Endothelial cell (in vitro differentiated cells): ENCODE measurements around the gene GRIK5. TPM values are rescaled to one million over a fixed set of nuclear protein-coding genes. Genes with fewer than 3 reads are reported as not detected.
A peak's percentile ranks its signal among the peaks of the same experiment; 100 is the strongest.

ENCODE experiments used
- DNase-seq: peaks from one replicate; pipeline ENCODE4 v3.0.0; 2021; ENCODE audit warnings: low spot score
- H3K27ac Mint-ChIP-seq: one replicate; pipeline ENCODE4 v1.8.0; 2021; ENCODE audit warnings: mixed read lengths, inconsistent platforms; ENCODE audit not compliant: unreplicated experiment
- H3K27me3 Mint-ChIP-seq: one replicate; pipeline ENCODE4 v1.8.0; 2021; ENCODE audit warnings: mild to moderate bottlenecking, moderate library complexity, mixed read lengths, inconsistent platforms; ENCODE audit not compliant: unreplicated experiment
- H3K36me3 Mint-ChIP-seq: one replicate; pipeline ENCODE4 v1.8.0; 2021; ENCODE audit warnings: mild to moderate bottlenecking, low read depth, mixed read lengths, inconsistent platforms; ENCODE audit not compliant: unreplicated experiment
- H3K4me1 Mint-ChIP-seq: one replicate; pipeline ENCODE4 v1.8.0; 2021; ENCODE audit warnings: mild to moderate bottlenecking, mixed read lengths, inconsistent platforms; ENCODE audit not compliant: unreplicated experiment
- H3K4me3 Mint-ChIP-seq: one replicate; pipeline ENCODE4 v1.8.0; 2021; ENCODE audit warnings: mild to moderate bottlenecking, mixed read lengths, inconsistent platforms; ENCODE audit not compliant: unreplicated experiment
- H3K9me3 Mint-ChIP-seq: one replicate; pipeline ENCODE4 v1.8.0; 2021; ENCODE audit warnings: mixed read lengths, inconsistent platforms; ENCODE audit not compliant: unreplicated experiment
- CTCF ChIP-seq: fragments of 200-600 bp; sonication (generic); IDR thresholded peaks from one replicate; pipeline ENCODE4 v1.5.0; 2021; ENCODE audit warnings: antibody characterized with exemption; ENCODE audit not compliant: unreplicated experiment
- total RNA-seq: library from RNA; stranded (reverse); fragmentation: NEBNext Ultra II Directional; extraction: Animal tissue kit (Norgen Biotek cat#: 25700); gene quantifications from one replicate; pipeline ENCODE4 v1.2.1, GENCODE V29; 2021; ENCODE audit not compliant: unreplicated experiment

The GRIK5 gene
- total RNA-seq, 1 donor from 2014 or later = 18.4 TPM

DNA sequence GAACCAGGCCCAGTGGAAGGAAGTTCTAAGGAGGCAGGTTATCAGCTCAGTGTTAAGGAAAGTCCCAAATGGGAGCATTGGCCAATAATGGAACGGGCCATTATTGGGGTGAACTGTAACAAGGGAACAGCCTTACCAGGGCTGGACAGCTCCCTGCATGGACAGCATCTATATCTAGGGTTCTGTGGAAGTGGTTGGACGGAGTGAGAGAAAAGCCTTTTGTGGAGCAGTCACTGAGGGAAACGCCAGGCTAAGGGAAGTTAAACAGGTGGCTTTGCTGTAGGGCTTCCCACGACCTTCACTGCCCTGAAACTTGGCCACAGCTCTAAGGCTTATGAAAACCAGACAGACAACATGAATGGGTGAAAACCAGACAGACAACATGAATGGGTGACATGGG, 45.2 kb upstream of the GRIK5 start:
- TF ChIP-seq CTCF = no peak
- H3K27ac Mint-ChIP-seq = no peak overlapping the region
- H3K27me3 Mint-ChIP-seq = peaks cover 5% of the 10 kb centered on the region
- H3K36me3 Mint-ChIP-seq = no peaks in the 10 kb centered on the region
- no peaks in the 10 kb centered on the region for H3K9me3 Mint-ChIP-seq
- DNase-seq = no peak
- no peak overlapping the region for H3K4me3 Mint-ChIP-seq
- peaks cover 19% of the 10 kb centered on the region for H3K4me1 Mint-ChIP-seq

DNA sequence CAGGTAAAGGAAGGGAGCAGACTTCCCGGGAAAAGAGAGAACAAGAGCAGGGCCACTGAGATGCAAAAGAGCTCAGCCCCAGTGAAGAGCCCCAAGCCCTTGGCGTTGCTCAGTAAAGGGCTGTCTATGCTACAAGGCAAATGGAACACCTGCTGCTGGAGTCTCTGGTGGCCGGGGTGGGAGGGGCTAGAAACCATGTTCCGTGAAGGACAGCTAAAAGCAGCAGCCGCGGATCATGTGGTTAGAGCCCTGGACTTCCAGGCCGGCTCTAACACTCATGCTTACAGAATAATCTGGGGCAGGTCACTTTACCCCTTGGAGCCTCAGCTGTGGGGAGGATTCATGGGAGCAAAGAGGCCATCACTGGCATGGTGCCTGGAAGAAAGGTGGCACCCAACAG, 44.4 kb upstream of the GRIK5 start:
- Mint-ChIP-seq H3K9me3 (no peaks in the 10 kb centered on the region), H3K4me1 (peaks cover 19% of the 10 kb centered on the region), H3K27me3 (peaks cover 5% of the 10 kb centered on the region), H3K4me3 (no peak overlapping the region), H3K27ac (no peak overlapping the region), H3K36me3 (no peaks in the 10 kb centered on the region)
- DNase-seq = no peak
- no peak for TF ChIP-seq CTCF

DNA sequence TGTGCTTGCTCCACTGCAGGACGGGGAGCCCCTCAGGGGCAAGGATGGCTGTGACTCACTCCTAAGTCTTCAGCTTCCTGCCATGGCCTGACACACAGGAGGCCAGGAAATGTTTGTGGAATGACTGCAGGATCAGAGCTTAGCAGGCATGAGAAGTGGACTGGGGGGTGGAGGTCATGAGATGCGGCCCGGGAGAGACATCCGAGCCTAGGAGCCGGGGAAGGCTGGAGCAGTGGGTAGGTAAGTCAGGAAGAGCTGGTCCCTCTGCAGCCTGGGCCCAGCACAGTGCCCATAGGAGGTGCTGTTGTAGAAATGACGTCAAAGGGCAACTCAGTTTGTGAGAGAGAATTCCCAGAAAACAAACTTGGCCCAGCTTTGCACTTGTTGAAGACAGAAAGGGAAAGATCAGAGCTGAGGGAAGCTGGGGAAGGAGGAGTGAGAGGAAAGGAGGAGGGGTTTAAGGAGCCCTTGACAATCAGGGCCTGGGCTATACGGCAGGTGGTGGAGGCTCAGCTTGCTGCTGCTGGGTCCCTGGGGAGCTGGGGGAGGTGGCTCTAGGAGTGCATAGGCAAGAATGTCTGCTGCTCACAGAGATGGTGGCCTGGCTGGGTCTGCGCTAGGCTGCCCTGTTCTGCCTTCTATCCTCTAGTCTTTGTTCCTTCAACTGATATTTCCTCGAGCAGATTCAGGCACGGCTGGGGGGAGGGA, 43.8 kb upstream of the GRIK5 start:
- Mint-ChIP-seq H3K36me3 (no peaks in the 10 kb centered on the region), H3K27ac (peak overlapping the region; percentile 7), H3K4me1 (peaks cover 21% of the 10 kb centered on the region), H3K4me3 (no peak overlapping the region), H3K27me3 (peaks cover 7% of the 10 kb centered on the region), H3K9me3 (no peaks in the 10 kb centered on the region)
- no peak for TF ChIP-seq CTCF
- peak; percentile 46 for DNase-seq

DNA sequence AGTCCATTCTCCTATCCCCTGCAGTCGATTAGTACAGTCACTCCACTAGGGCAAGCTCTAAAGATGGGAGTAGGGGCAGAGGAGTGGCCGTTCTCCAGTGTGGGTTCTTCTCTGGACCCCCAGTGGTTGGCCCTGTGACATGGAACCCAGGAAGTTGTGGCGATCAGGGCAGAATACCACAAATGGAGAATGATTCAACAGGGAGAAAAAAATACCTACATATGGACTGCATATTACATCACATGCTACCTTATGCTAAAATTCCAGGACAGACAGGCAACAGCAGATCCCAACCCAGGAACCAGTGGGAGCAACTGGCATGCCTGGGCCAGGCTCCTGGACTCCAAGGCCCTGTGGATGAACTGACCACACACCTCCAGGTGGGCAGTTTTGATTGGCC, 41.8 kb upstream of the GRIK5 start:
- peaks cover 6% of the 10 kb centered on the region for H3K27me3 Mint-ChIP-seq
- no peak overlapping the region for H3K4me3 Mint-ChIP-seq
- no peak overlapping the region for H3K27ac Mint-ChIP-seq
- H3K36me3 Mint-ChIP-seq = no peaks in the 10 kb centered on the region
- H3K9me3 Mint-ChIP-seq = no peaks in the 10 kb centered on the region
- H3K4me1 Mint-ChIP-seq = peaks cover 21% of the 10 kb centered on the region
- TF ChIP-seq CTCF = no peak
- DNase-seq = no peak

DNA sequence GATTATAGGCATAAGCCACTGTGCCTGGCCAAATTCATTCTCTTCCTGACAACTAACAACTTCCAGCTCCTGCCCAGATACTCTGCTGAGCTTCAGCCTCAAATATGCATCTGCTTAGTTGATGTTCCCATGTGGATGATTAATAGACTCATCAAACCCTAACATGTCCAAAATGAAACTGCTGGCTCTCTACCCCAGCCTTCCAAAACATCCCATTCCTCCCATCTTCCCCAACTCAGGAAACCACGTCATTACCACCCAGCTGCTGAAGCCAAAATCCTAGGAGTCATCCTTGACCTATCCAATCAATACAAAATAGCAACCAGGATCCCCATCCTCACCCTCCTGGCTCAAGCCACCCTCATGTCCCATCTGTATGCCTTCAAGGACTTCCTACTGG, 41.4 kb upstream of the GRIK5 start:
- no peak overlapping the region for H3K4me3 Mint-ChIP-seq

More for the DNA sequence above, 41.4 kb upstream of the GRIK5 start:
- Mint-ChIP-seq H3K27me3 (peaks cover 6% of the 10 kb centered on the region), H3K4me1 (peaks cover 21% of the 10 kb centered on the region), H3K9me3 (no peaks in the 10 kb centered on the region), H3K36me3 (no peaks in the 10 kb centered on the region), H3K27ac (peak overlapping the region; percentile 2)
- no peak for DNase-seq
- TF ChIP-seq CTCF = no peak
